Activated T-helper 2 cell treated with anti-CD3 and anti-CD28 coated beads, Interferon-gamma antibody, Interleukin-2, Interleukin-4, amounts not matched to agents 10 μg/mL and 5 μg/mL and 100 μg/mL, durations not matched to agents 14 hours and 24 hours and 36 hours (primary cell): ENCODE measurements around the gene CYFIP2. TPM values are rescaled to one million over a fixed set of nuclear protein-coding genes. Genes with fewer than 3 reads are reported as not detected.
A peak's percentile ranks its signal among the peaks of the same experiment; 100 is the strongest.
"Not testable (repeated sequence)": the region's sequence is repeated elsewhere in the genome, so short reads cannot be mapped to it uniquely, and the experiment has no call there.

ENCODE experiments used
- DNase-seq: peaks from one replicate; pipeline ENCODE4 v3.0.0; 2021; ENCODE audit warnings: low spot score
- H3K27ac Mint-ChIP-seq: one replicate; pipeline ENCODE4 v1.8.0; 2021; ENCODE audit warnings: mixed read lengths
- H3K27me3 Mint-ChIP-seq: one replicate; pipeline ENCODE4 v1.8.0; 2021; ENCODE audit warnings: low read depth, mixed read lengths
- H3K36me3 Mint-ChIP-seq: one replicate; pipeline ENCODE4 v1.8.0; 2021; ENCODE audit warnings: low read depth, mixed read lengths
- H3K4me1 Mint-ChIP-seq: one replicate; pipeline ENCODE4 v1.8.0; 2021; ENCODE audit warnings: low read depth, mixed read lengths
- H3K4me3 Mint-ChIP-seq: one replicate; pipeline ENCODE4 v1.8.0; 2021; ENCODE audit warnings: low read depth, mild to moderate bottlenecking, moderate library complexity, mixed read lengths
- H3K9me3 Mint-ChIP-seq: one replicate; pipeline ENCODE4 v1.8.0; 2021; ENCODE audit warnings: mixed read lengths
- intact Hi-C: fragments of 100-400 bp; cut with micrococcal nuclease; formaldehyde crosslinking; loops from one replicate; pipeline ENCODE4 v1.15.1; 2023
- total RNA-seq: library from RNA; stranded (reverse); gene quantifications from 2 replicates; pipeline ENCODE4 v1.2.3, GENCODE V29; 2022

The CYFIP2 gene
- total RNA-seq, 1 donor from 2014 or later: 171 TPM

DNA sequence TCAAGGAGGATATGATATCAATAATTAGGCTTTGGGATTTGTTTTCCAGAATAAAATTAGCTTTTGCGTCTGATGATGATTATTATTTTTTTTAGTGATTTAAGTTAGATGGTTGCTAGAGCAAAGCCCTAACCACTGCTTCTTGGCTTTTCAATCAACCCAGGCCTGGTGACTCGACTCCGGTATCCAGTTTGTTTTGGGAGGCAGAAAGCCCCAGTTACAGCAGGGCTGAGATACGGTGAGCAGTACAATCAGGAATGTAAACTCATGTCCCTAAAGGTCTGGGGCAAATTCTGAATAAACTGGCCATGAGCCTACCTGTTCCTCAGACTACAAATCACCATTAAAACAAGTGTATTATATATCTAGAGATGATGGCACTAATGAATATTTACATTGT lies 24.4 kb upstream of the CYFIP2 start:
- DNase-seq: no peak
- H3K27ac Mint-ChIP-seq: no peak overlapping the region
- no peaks in the 10 kb centered on the region for H3K9me3 Mint-ChIP-seq
- H3K4me1 Mint-ChIP-seq: peaks cover 23% of the 10 kb centered on the region
- peaks cover 100% of the 10 kb centered on the region for H3K36me3 Mint-ChIP-seq
- intact Hi-C loops: no loop called here
- no peak overlapping the region for H3K4me3 Mint-ChIP-seq
- H3K27me3 Mint-ChIP-seq: no peaks in the 10 kb centered on the region

- Mint-ChIP-seq H3K36me3 (peaks cover 100% of the 10 kb centered on the region), H3K4me1 (peaks cover 54% of the 10 kb centered on the region)
- H3K27me3 Mint-ChIP-seq, intact Hi-C loops, H3K9me3 Mint-ChIP-seq, H3K4me3 Mint-ChIP-seq, H3K27ac Mint-ChIP-seq, DNase-seq: not testable (repeated sequence)
These were observed 21.2 kb upstream of the CYFIP2 start for GRCh38 chr5:157244704-157245103.

DNA sequence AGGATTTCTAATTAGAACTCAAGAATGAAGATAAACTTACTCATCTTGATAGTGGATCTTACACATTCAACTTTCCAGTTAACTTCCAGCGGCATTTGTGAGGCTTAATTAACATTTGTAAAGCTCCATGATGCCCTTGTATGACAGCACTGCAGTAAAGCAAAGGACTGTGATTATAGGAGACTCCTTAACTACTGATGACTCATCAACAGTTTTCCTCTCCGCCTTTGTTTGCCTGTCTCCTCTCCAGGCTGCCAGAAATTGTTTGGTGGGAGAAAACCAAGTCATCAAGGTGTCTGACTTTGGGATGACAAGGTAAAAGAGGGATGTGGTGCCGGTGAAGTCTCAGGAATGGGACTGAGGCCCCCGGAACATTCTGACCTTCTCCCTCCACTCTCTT lies 20.4 kb upstream of the CYFIP2 start:
- Mint-ChIP-seq H3K27me3 (no peaks in the 10 kb centered on the region), H3K9me3 (no peaks in the 10 kb centered on the region), H3K36me3 (peaks cover 100% of the 10 kb centered on the region), H3K27ac (peak overlapping the region; percentile 60), H3K4me3 (no peak overlapping the region), H3K4me1 (peaks cover 59% of the 10 kb centered on the region)
- no peak for DNase-seq
- intact Hi-C loops: no loop called here

- Mint-ChIP-seq H3K36me3 (peaks cover 100% of the 10 kb centered on the region), H3K9me3 (no peaks in the 10 kb centered on the region), H3K27ac (peak overlapping the region; percentile 60), H3K27me3 (no peaks in the 10 kb centered on the region), H3K4me3 (no peak overlapping the region), H3K4me1 (peaks cover 64% of the 10 kb centered on the region)
- intact Hi-C loops: no loop called here
- DNase-seq: no peak
These were observed 20.0 kb upstream of the CYFIP2 start for GRCh38 chr5:157245886-157246285.

GRCh38 chr5:157247267-157247666 lies 18.7 kb upstream of the CYFIP2 start:
- Mint-ChIP-seq H3K36me3 (peaks cover 97% of the 10 kb centered on the region), H3K27me3 (no peaks in the 10 kb centered on the region), H3K4me1 (peaks cover 75% of the 10 kb centered on the region), H3K4me3 (peak overlapping the region; percentile 26), H3K9me3 (no peaks in the 10 kb centered on the region), H3K27ac (peak overlapping the region; percentile 85)
- intact Hi-C loops: loop anchor here (1.0 kb wide), 1 partner anchor 25 kb away; no protein-coding TSS in a partner anchor
- DNase-seq: no peak

DNA sequence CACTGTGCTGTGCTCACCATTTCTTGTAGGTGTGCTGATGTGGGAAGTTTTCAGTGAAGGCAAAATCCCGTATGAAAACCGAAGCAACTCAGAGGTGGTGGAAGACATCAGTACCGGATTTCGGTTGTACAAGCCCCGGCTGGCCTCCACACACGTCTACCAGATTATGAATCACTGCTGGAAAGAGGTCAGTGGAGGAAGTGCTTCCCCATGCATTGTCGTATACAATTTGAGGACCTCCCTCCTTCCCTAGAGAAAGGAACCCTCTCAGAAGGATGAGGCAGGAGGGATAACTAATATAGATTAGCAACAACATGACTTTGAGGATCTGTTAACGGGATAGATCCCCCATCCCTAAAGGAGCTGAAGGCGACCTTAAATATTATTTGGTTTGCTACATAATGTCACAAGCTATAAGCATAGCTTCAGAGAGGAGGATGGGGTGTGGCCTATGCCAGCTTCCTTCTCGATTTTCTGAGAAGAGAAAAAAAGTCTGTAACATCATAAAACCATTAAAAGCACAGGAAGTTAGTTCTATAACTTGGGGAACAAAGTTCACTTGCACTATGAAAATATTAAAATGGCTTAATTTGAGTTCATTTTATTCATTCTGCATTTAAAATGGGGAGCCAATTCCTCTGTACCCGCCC lies 17.0 kb upstream of the CYFIP2 start:
- H3K27ac Mint-ChIP-seq: peak overlapping the region; percentile 91

DNA sequence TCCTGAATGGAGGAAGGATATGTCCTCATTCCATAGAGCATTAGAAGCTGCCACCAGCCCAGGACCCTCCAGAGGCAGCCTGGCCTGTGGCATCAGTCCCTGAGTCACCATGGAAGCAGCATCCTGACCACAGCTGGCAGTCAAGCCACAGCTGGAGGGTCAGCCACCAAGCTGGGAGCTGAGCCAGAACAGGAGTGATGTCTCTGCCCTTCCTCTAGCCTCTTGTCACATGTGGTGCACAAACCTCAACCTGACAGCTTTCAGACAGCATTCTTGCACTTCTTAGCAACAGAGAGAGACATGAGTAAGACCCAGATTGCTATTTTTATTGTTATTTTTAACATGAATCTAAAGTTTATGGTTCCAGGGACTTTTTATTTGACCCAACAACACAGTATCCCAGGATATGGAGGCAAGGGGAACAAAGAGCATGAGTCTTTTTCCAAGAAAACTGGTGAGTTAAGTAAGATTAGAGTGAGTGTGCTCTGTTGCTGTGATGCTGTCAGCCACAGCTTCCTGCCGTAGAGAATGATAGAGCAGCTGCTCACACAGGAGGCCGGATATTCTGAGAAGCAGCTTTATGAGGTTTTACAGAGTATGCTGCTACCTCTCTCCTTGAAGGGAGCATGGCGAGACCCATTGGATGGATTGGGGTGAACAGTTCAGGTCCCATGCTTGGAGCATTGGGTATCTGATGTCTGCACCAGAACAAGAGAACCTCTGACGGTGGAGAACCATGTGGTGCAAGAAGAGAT lies 13.0 kb upstream of the CYFIP2 start:
- peak; percentile 72 for DNase-seq
- Mint-ChIP-seq H3K4me3 (peak overlapping the region; percentile 58), H3K27me3 (no peaks in the 10 kb centered on the region), H3K9me3 (no peaks in the 10 kb centered on the region), H3K36me3 (peaks cover 92% of the 10 kb centered on the region), H3K27ac (peak overlapping the region; percentile 95), H3K4me1 (peaks cover 93% of the 10 kb centered on the region)
- intact Hi-C loops: loop anchor here (1.0 to 2.0 kb wide), 6 partner anchors 13 to 104 kb away; partner anchors contain the start of genes CYFIP2 and ITK

More for the DNA sequence above, 17.0 kb upstream of the CYFIP2 start:
- Mint-ChIP-seq H3K4me1 (peaks cover 90% of the 10 kb centered on the region), H3K9me3 (no peaks in the 10 kb centered on the region), H3K4me3 (peak overlapping the region; percentile 2), H3K36me3 (peaks cover 97% of the 10 kb centered on the region), H3K27me3 (no peaks in the 10 kb centered on the region)
- intact Hi-C loops: no loop called here
- no peak for DNase-seq

DNA sequence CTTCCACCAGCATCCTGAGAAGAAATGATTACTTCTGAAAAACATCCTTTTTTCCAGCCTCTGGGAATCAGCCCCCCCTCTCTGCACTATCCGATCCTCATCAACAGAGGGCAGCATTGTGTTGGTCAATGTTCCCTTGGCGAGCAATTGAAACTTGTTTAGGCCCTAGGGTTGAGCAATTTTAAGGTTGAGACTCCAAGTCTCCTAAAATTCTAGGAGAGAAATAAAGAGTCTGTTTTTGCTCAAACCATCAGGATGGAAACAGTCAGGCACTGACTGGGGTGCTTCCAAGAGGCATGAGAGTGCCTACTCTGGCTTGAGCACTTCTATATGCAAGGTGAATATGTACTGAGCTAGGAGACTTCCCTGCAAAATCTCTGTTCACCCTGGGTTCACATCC lies 12.4 kb upstream of the CYFIP2 start:
- Mint-ChIP-seq H3K9me3 (no peaks in the 10 kb centered on the region), H3K27ac (peak overlapping the region; percentile 95), H3K4me1 (peaks cover 87% of the 10 kb centered on the region), H3K27me3 (no peaks in the 10 kb centered on the region), H3K36me3 (peaks cover 85% of the 10 kb centered on the region), H3K4me3 (peak overlapping the region; percentile 58)
- intact Hi-C loops: loop anchor here (1.0 to 2.0 kb wide), 6 partner anchors 13 to 105 kb away; partner anchors contain the start of genes CYFIP2 and ITK
- no peak for DNase-seq

DNA sequence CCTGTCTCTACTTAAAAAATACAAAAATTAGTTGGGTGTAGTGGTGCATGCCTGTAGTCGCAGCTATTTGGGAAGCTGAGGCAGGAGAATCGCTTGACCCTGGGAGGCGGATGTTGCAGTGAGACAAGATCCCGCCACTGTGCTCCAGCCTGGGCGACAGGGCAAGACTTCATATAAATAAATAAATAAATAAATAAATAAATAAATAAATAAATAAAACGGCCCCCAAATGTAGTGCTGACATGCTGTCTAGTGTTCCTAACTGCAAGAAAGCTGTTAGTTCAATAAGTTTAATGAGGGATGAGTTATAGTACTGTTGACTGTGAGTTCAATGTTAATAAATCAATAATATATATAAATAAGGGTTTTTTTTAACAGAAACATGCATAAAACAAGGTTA lies 7.5 kb upstream of the CYFIP2 start:
- no peak for DNase-seq
- H3K4me3 Mint-ChIP-seq: no peak overlapping the region
- peaks cover 67% of the 10 kb centered on the region for H3K4me1 Mint-ChIP-seq
- intact Hi-C loops: loop anchor here (5.0 kb wide), 1 partner anchor 34 kb away; no protein-coding TSS in a partner anchor
- no peaks in the 10 kb centered on the region for H3K9me3 Mint-ChIP-seq
- H3K36me3 Mint-ChIP-seq: peaks cover 39% of the 10 kb centered on the region
- H3K27ac Mint-ChIP-seq: no peak overlapping the region
- H3K27me3 Mint-ChIP-seq: no peaks in the 10 kb centered on the region

DNA sequence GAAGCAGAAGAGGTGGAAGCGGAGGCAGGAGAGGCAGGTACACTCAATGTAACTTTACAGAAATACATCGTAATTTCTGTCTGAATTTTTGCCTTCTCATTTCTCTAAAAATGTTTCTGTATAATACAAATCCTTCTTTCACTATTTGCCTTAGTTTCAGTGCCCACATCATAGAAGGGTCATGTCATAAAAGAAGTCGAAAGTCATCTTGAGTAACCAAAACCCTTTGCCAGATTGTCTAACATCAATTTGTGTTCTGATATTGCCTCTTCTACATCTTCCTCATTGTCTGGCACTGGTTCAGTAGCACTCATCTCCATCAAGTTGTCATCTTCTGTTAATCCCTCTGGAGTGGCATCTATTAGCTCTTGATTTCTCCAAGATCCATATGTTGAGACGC lies 6.2 kb upstream of the CYFIP2 start:
- DNase-seq: no peak
- intact Hi-C loops: loop anchor here (5.0 kb wide), 1 partner anchor 33 kb away; no protein-coding TSS in a partner anchor
- H3K27ac Mint-ChIP-seq: no peak overlapping the region
- H3K4me3 Mint-ChIP-seq: no peak overlapping the region
- H3K27me3 Mint-ChIP-seq: no peaks in the 10 kb centered on the region
- H3K36me3 Mint-ChIP-seq: peaks cover 26% of the 10 kb centered on the region
- no peaks in the 10 kb centered on the region for H3K9me3 Mint-ChIP-seq
- H3K4me1 Mint-ChIP-seq: peaks cover 65% of the 10 kb centered on the region

DNA sequence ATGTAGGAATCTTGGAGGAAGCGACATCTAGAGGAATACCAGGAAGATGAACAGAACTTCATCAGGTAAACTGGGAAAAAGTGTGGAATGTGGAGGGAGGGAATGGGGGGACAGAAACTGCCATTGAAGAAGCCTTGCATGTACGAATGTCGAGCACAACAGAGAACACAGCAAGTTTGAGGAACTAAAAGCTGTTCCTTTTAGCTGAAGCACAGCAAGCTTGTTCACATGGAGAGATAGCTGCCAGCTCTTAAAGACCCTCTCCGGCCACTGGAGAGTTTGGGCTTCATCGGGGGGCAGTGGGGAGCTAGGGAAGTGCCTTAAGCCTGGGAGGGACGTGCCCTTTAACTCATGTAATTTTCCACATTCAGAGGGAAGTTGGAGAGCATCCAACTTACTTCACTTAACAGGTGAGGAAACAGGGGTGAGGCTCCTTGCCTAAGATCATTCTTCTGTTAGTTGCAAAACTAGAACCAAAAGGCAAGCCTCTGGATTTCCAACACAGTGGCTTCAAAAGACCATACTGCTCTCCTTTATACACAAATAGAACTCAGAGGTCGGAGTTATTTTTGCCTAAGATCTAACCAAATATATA lies 2.3 kb upstream of the CYFIP2 start:
- H3K27me3 Mint-ChIP-seq: no peaks in the 10 kb centered on the region
- H3K9me3 Mint-ChIP-seq: no peaks in the 10 kb centered on the region
- no peak overlapping the region for H3K27ac Mint-ChIP-seq
- peaks cover 61% of the 10 kb centered on the region for H3K4me1 Mint-ChIP-seq
- intact Hi-C loops: no loop called here
- DNase-seq: no peak
- H3K4me3 Mint-ChIP-seq: no peak overlapping the region
- peaks cover 11% of the 10 kb centered on the region for H3K36me3 Mint-ChIP-seq

GRCh38 chr5:157266286-157267007 lies 524 bp downstream of the CYFIP2 start:
- H3K27ac Mint-ChIP-seq: peak overlapping the region; percentile 94
- intact Hi-C loops: loop anchor here (1.0 to 5.0 kb wide), 3 partner anchors 13 to 239 kb away; no protein-coding TSS in a partner anchor
- peaks cover 34% of the 10 kb centered on the region for H3K36me3 Mint-ChIP-seq
- no peaks in the 10 kb centered on the region for H3K9me3 Mint-ChIP-seq
- H3K4me1 Mint-ChIP-seq: peaks cover 65% of the 10 kb centered on the region
- no peaks in the 10 kb centered on the region for H3K27me3 Mint-ChIP-seq
- H3K4me3 Mint-ChIP-seq: peak overlapping the region; percentile 89
- peak; percentile 54 for DNase-seq
